GM18907 (cell line): ENCODE results near the gene PPP4R4.

ENCODE experiments used
- ATAC-seq: cut with Tn5 transposase; IDR thresholded peaks from one replicate; pipeline ENCODE4 v1.9.1; 2021; ENCODE audit warnings: mild to moderate bottlenecking, moderate library complexity; ENCODE audit not compliant: unreplicated experiment

Gene PPP4R4, protein sequence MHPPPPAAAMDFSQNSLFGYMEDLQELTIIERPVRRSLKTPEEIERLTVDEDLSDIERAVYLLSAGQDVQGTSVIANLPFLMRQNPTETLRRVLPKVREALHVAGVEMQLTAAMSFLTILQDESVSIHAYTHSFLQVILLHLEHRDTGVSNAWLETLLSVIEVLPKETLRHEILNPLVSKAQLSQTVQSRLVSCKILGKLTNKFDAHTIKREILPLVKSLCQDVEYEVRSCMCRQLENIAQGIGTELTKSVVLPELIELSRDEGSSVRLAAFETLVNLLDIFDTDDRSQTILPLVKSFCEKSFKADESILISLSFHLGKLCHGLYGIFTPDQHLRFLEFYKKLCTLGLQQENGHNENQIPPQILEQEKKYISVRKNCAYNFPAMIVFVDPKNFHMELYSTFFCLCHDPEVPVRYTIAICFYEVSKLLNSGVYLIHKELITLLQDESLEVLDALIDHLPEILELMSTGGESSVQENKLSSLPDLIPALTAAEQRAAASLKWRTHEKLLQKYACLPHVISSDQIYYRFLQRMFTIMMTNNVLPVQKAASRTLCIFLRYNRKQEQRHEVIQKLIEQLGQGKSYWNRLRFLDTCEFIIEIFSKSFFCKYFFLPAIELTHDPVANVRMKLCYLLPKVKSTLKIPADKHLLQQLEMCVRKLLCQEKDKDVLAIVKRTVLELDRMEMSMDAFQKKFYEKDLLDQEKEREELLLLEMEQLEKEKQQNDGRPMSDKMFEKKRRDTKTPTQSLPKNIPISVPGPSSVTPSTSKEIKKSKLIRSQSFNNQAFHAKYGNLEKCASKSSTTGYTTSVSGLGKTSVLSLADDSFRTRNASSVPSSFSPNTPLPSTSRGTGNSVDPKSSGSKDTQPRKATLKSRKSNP

DNA sequence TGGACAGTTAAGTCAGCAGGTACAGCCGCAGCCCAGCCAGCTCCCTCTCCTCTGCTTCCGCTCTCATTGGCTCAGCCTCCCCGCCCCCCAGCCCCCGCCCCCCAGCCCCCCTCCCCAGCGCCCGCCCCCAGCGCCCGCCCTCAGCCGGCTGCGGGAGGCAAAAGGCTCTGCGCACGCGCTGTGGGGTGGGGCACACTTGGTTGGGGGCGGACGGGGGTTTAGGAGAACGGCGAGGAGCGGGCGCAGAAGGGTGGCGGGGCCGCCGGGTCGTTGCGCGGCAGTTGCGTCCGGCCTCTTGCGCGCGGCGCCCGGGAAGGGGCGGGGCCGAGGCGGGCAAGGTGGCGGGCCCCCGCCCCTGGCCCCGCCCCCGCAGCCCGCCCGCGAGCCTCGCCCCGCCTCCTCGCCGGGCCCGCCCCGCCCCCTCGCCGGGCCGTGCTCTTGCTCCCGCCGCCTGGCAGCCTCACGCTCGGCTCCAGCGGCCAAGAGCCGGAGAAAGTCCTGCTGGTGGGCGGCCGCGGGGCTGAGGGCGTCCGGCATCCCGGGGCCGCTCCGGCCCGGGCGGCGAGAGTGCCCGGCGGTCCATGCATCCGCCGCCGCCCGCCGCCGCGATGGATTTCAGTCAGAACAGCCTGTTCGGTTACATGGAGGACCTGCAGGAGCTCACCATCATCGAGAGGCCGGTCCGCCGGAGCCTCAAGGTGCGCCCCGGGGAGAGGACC, at the start of gene PPP4R4:
Gene PPP4R4, plus strand, starts transcription at position 438 of the 719 bp plus-strand sequence. Its CDS starts 144 bp downstream, at position 582.
- peak; percentile 82 for ATAC-seq

DNA sequence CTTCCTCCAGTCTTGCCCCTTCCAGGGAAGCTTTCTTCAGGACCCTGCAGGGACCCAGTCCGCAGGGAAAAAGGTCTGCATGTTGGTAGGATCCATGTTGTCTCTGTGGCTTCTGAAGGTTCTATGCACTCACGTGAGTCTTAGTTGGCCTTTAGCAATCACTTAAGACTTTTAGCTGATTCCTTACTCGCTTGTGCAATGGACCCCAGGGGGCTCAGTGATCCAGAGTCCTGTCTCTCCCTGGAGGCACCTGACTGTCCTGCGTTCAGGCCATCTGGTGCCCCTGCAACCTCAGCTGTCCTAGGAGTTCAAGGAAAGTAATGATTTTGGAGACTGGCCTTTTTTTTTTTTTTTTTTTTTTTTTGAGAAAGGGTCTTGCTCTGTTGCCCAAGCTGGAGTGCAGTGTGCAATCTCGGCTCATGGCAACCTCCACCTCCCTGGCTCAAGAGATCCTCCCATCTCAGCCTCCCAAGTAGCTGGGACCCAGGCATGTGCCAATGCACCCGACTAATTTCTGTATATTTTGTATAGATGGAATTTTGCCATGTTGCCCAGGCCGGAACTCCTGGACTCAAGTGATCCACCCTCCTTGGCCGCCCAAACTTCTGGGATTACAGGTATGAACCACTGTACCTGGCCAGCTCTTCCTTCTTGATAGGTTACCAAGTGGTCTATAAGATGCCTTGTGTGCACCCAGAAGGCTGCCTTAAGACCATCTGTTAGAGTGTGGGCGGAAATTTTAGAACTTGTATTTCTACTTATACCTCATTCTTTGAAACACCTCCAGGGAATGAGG, 49.3 kb upstream of the PPP4R4 start:
- ATAC-seq = no peak

- ATAC-seq = no peak
These were observed 48.3 kb upstream of the PPP4R4 start for GRCh38 chr14:94125659-94126418.

GRCh38 chr14:94126419-94126677, 47.8 kb upstream of the PPP4R4 start:
- no peak for ATAC-seq

GRCh38 chr14:94126800-94127199, 47.3 kb upstream of the PPP4R4 start:
- no peak for ATAC-seq

- ATAC-seq = no peak
These were observed 46.8 kb upstream of the PPP4R4 start for GRCh38 chr14:94127330-94127729.

DNA sequence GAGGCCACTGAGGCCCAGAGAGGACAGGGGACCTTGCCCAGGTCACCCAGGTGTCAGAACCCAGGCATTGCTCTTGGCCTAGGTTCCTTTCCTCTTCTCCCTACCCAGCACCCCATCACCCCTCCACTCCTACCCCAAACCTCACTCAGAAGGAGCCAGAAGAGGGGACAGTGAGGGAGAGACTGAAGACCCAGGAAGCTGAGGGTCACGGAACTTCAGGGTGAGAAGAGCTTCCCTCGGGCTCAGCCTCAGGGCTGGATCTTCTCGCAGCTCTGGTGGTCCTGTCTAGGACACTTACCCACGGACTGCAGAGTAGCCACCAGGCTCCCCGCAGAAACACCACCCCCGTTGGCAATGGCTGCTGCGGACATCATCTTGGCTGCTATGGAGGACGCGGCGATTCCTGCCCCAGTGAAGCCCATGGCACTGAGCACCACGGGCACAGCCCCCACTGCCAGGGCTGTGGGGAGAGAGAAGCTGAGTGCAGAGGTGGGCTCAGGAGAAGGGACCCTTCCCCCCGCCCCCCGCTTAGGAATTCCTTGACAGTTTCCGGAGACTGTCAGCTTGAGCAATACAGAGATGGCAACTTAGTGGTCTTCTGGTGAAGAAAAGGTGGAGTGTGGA, 45.8 kb upstream of the PPP4R4 start:
- ATAC-seq = no peak

DNA sequence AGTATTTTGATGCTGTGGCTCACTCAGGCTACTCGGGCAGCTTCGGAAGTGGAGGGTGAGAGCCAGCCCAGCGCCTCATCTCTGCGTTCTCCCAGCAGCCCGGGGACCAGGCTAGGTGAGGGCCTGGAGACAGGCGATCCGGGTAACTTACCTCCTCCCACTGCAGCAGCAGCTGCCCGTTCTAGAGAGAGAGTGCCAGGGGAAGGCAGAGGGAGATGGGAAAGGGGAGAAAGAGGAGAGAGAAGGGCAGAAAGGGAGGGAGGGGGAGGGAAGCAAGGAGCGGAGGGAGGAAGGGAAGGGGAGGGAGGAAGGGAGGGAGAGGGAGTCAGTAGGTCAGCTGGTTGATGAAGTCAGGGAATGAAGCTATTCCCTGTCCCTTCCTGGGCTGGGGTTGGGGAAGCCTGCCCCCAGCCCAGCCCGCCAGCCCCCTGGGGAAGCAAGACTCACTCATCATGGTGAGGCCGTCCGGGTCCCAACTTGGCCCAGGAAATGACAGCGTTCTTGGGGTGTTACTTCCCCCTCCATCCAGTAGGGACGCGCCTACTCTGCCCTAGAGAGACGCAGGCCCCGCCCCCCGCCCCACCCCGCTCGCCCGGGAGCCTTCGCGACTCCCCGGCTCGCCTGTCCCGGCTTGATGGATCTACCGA, 44.9 kb upstream of the PPP4R4 start, which contains the start of gene IFI27L2:
Gene IFI27L2, minus strand, starts transcription at position 494 of the 647 bp plus-strand sequence. Its CDS starts 40 bp downstream, at position 454.
- ATAC-seq = peak; percentile 94

- ATAC-seq = no peak
These were observed 44.2 kb upstream of the PPP4R4 start for GRCh38 chr14:94129758-94130414.

DNA sequence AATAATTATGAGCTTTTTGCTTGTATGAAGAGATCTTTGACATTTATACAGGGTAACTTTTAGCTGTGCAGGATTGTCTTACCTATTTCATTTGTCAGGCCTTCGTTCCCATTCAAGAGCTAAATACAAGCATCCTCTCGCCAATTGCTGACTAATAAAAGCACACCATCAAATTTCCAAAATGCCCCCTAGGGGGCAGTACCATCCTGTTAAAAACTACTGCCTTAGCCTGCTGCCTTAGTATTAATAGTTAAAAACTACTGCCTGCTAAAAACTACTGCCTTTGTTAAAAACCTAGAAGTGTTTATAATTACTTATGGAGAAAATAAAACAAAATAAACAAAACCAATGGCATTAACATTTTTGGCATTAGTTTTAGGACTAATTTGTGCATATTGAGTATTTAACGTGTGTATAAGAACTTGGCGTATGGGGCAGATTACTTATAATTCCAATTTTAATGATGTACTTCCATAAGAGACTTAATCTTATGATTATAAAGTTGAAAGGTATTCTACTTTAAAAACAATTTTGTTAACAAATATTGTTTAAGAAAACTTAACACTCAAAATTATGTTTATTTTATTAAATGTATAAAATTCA, 41.7 kb upstream of the PPP4R4 start:
- no peak for ATAC-seq

- ATAC-seq = no peak
These were observed 38.6 kb upstream of the PPP4R4 start for GRCh38 chr14:94135476-94135875.

DNA sequence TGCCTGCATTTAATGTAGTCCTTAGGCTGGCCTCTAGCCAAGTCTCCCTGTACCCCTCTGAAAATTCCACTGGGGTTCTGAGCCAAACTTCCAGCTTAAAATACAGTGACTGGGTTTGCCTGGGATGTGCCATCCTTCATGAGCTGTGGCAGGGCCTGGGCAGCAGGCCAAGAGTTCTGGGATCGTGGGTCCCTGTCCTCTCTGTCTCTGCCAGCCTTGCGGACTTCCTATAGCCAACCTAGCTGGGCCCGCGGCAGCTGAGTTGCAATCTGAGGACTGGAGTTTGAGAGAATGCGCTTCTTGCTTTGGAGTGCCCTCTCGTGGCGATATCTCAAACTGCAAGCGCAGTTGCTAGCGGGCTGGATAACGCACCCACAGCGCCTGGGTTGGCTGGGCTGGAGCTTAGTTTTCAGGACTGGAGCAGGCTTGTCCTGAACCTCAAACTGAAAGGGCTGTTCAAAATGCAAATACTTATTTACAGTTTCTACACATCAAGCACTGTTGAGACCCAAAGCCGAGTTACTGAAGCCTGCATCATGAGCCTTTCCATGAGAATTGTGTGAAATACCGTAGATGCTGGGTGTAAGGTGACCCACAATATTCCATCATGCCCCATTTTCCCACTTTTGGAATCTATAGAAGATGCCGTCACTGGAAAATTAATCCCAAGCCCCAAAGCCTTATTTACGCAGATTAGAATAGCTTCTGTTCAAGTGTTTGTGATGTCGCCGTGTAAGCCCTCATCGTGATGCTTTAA, 37.4 kb upstream of the PPP4R4 start:
- ATAC-seq = peak; percentile 81

DNA sequence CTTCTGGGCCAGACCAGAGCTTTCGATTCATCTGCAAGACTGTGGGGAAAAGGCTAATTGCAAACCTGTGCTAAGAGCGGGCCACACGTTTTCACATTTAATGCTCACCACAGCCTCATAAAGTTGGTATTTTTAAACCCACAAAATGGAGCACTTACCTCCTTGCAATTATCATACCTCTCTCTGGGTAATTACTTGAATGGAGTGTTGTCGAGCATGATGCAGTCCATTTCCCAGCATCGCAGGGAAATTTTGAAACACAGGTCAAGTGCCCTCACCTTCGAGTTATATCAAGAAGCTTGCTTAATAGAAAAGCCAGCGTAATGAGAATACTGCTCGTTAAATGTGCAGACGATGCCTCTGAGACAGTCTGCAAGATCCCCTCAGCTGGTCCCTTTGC, 35.9 kb upstream of the PPP4R4 start:
- ATAC-seq = no peak

DNA sequence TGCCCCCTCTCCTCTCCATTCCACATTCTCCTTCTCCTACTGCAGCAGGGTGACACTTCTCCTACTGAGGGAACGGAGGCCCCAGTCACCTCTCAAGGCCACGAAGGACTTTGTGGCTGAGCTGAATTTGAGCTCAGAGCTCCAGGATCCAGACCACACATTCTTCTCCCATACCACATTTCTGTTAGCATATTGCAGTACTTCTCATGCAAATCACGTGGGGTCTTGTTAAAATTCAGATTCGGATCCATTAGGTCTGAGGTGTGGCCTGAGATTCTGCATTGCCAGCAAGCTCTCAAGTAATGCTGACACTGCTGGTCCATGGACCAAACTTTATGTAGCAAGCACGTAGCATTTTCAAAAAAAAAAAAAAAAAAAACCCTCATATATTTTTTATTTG, 35.1 kb upstream of the PPP4R4 start:
- ATAC-seq = no peak

DNA sequence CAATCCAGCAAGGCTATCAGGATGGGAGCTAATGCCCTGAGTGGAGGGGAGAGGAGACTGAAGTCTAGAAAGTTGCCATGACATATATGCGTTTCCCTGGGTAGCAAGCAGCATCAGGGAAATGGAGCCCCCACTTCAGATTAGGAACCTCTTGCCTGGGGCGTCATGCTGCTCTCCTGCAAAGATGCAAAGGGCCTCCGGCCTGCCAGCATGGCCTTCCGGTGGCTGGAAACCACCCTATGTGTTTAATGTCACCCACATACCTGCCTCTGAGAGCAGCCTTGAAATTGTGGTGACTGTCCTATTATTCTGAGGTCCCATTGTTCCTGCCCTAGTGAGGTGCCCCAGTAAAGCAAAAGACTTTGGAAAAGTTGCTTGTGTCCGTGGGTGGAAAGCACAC, 34.7 kb upstream of the PPP4R4 start:
- no peak for ATAC-seq

DNA sequence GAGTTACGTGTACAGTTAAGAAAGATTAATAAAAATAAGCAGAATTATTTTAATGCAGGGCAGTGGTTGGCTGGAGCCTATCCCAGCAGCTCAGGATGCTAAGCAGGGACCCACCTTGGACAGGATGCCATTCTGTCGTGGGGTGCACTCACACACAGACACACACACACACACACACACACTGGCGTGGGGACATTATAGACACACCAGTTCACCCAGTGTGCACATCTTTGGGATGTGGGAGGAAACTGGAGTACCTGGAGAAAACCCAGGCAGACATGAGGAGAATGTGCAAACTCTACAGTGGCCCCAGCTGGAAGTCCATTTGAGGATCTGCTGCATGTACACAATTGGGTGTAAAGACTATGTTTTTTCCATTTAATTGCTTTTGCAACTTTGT, 31.9 kb upstream of the PPP4R4 start:
- no peak for ATAC-seq

DNA sequence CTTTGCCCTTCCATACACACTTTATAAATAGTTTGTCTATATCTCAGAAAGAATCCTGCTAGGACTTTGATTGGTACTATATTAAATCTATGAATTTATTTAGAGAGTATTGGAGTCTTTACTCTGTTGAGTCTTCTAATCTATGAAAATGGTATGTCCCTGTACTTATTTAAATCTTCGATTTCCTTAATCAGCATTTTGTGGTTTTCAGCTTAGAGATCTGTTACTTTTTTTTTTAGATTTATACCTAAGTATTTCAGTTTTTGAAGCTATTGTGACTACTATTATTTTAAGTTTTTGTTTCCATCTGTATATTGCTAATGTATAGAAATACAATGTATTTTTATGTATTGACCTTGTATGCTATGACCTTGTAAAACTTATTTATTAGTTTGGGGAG, 31.3 kb upstream of the PPP4R4 start:
- ATAC-seq = no peak
